HG02938 (cell line): Measurements from ENCODE around the gene CFAP65.

Experiments
- ATAC-seq: cut with Tn5 transposase; IDR thresholded peaks from one replicate; pipeline ENCODE4 v1.9.1; 2021; ENCODE audit warnings: mild to moderate bottlenecking, moderate library complexity; ENCODE audit not compliant: unreplicated experiment

The CFAP65 gene

GRCh38 chr2:219034823-219035222 lies 6.5 kb downstream of the CFAP65 start:
- no peak for ATAC-seq

DNA sequence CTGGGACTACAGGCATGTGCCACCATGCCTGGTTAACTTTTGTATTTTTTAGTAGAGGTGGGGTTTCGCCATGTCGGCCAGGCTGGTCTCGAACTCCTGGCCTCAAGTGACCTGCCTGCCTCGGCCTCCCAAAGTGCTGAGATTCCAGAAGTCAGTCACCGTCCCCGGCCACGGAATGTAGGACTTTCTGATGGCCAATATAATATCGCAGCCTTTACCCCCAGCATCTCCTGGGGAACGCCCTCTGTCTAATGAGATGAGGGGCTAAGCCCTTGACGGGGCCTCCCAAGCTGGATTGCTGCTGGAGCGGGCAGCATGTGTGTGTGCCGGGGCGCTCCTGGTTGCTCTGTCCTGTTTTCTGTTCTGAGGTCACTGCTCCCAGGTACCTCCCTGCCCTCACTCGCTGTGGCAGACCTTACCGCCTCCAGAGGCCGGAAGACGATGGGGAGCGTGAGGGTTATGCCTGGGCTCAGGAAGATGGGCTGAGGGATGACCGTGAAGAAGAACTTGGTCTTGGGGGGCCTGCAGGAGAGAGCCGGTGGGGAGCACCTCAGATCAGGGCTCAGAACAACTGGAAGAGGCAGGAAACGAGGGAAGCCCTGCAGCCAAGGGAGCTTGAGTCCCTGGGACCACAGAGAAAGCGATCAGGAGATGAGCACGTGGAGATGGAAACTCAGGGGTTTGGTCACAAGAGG lies 9.1 kb downstream of the CFAP65 start:
- ATAC-seq = no peak

DNA sequence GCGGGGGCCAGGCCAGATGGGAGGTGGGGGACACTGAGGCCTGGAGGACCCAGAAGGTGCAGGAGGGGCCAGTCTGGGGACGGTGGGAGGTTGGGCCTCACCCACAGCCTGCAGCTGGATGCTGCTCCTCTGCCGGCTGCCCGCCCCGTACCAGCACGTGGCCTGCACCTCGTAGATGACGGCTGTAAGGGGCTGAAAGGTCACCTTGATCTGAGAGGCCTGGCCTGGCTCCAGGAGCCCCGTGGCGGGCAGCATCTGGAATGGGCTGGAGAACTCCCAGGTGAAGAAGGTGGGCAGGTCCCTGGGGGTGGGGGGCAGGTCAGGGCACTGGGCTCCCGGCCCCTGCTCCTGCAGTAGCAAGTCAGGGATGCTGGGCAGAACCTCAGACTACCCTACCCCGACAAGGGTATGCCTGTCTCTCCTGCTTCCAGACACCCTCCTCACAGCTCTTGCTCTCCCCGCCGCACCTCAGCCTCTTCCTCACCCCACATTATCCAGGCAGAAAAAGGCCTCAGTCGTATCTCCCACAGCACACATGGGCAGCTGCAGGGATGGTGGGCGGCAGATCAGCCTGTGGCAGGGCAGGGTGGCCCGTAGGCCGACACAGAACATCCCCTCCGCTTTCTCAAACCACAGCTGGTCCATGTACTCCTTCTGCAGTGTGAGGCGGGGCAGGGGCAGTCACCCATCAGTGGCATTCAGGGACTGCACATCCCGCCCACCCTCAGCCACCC lies 10.1 kb downstream of the CFAP65 start:
- no peak for ATAC-seq

- ATAC-seq = no peak
Observed at GRCh38 chr2:219030177-219030940, 11.0 kb downstream of the CFAP65 start.

- ATAC-seq = peak; percentile 75
Observed at GRCh38 chr2:219029829-219030165, 11.5 kb downstream of the CFAP65 start.

GRCh38 chr2:219028996-219029828 lies 12.1 kb downstream of the CFAP65 start:
- ATAC-seq = no peak

GRCh38 chr2:219028141-219028540 lies 13.2 kb downstream of the CFAP65 start:
- no peak for ATAC-seq

- no peak for ATAC-seq
Observed at GRCh38 chr2:219027511-219028055, 13.7 kb downstream of the CFAP65 start.

DNA sequence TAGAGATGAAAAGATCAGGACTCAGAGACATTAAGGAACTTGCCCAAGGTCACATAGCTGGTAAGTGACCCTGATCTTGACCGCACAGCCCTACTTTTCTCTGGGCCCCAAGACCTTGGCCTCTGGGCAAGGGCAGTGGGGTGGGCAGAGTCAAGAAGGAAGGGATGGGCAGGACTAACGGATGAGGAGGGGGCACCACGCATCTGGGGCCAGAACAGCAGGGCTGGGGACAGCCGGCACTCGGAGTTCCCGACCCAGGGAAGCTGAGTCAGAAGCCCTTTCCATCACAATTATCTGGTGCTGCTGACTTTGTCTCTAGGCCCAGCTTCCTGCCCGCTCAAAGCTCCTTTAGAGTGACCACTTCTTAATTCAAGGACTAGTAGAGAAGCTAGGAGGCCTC lies 14.4 kb downstream of the CFAP65 start:
- no peak for ATAC-seq

- no peak for ATAC-seq
Observed at GRCh38 chr2:219025637-219026585, 15.4 kb downstream of the CFAP65 start.

DNA sequence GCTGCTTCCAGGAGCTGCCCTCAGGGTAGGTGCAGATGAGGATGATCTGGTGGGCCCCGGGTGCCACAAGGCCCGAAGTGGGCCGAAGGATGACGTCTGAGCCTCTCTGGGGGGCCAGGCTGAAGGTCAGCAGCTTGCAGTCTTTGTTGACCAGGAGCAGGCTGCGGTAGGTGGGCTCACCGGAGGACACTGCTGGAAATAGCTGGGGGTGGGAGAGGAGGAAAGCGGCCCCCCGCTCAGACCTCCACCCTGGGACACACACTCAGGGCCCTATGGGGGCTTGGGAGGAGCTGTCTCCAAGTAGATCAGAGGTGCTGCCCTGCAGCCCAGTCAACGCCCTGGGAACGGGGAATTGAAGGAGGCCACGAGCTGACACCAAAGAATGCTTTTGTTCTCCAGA lies 17.3 kb downstream of the CFAP65 start:
- no peak for ATAC-seq

GRCh38 chr2:219023045-219023605 lies 18.2 kb downstream of the CFAP65 start:
- ATAC-seq = no peak

GRCh38 chr2:219022616-219023015 lies 18.7 kb downstream of the CFAP65 start:
- no peak for ATAC-seq

DNA sequence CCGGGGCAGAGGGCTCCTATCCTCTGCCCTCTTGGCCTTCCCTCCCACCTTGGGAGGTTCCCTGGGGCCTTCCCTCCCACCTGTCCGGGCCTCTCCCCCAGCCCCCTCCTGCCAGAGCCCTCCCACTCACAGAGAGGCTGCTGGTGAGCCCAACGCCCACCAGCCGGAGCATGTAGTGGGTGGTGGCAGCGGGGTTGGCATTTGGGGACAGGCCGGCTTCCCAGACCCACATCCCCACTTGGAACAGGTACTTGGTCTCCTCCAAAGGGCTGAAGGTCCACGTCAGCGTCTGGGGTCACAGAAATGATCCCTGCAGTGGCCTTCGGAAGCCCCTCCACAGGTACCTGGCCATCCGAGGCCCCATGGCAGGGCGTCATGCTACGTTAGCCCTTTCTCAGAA lies 19.3 kb downstream of the CFAP65 start:
- ATAC-seq = no peak

- ATAC-seq = no peak
Observed at GRCh38 chr2:219021591-219021990, 19.7 kb downstream of the CFAP65 start.

DNA sequence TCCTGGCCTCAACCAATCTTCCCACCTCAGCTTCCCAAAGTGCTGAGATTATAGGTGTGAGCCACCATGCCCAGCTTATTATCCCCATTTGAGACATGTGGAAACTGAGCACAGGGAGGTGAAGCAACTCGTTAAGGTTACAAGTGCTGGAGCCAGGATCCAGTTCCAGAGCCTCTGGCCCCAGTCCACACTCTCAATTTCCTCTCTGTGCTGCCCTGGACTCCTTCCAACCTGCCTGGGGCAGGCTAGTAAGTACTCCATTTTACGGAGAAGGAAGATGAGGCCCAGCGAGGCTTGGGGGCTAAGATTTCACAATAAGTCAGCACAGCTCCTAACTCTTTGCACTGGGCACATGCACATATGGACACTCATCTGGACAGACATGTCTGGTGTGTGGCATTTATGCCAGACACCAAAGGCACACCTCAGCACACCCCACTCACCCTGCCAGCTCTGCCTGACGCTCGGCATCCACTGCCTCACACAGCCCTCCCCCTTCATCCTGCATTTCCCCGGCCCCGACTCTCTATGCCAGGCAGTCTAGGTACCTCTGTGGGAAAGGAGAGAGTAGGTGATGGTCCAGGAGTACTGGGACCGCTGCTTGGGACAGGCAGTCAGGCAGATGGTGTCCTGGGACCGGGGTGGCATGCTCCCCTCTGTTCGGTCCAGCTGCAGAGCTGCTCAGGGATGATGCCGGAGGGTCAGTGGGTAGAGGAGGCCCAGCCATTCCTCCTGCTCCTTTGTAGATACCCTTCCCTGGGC lies 20.5 kb downstream of the CFAP65 start:
- ATAC-seq = no peak

DNA sequence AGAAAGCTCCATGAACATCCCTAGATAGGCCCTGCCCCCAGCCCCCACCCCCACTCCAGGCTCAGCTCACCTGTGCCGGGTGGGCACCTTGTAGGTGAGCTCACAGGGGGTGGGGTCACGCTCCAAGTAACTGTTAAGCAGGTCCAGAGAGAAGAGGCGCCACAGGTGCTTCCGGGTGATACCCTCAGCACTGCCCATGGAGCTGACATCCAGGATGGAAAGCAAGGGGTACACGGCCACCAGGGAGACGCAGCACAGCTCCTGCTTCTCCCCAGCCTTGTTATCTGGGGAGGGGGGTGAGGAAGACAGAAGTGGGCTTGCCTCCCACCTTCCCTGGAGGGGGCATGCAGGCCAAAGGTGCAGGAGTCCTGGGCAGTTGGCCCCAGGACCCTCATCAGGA lies 21.9 kb downstream of the CFAP65 start:
- ATAC-seq = no peak

DNA sequence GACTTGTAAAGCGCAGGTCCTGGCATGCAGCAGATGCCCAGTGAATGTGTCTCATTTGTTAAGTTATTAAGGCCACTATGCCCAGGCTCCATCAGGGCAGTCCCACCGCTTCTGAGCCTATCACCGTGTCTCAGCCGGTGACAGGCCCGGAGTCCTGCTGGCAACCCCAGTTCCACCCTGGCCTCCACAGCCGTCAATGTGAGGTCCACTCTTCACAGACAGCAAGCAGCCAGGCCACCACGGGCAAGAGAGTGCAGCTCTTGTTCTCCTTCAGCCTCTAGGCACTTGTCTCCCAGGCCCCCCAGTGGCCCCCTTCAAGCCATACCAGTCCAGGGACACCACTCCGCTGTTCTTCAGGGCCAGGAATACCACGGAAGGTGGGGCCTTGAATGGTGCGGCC lies 22.6 kb downstream of the CFAP65 start:
- ATAC-seq = no peak

GRCh38 chr2:219018286-219018685 lies 23.0 kb downstream of the CFAP65 start:
- no peak for ATAC-seq
